GM12801 (cell line): ENCODE measurements around the gene RGS17.

Experiments used
- CTCF ChIP-seq: IDR thresholded peaks from one replicate; pipeline ENCODE4 v1.5.1; 2011; ENCODE audit warnings: control low read depth; ENCODE audit not compliant: insufficient read length; ENCODE audit errors: extremely low read depth

RGS17 gene

GRCh38 chr6:153086225-153086990, 44.7 kb downstream of the RGS17 start:
- TF ChIP-seq CTCF, result no peak

GRCh38 chr6:153085239-153085638, 45.8 kb downstream of the RGS17 start:
- no peak for TF ChIP-seq CTCF

GRCh38 chr6:153084393-153084792, 46.7 kb downstream of the RGS17 start:
- TF ChIP-seq CTCF, result no peak

GRCh38 chr6:153083869-153084268, 47.2 kb downstream of the RGS17 start:
- no peak for TF ChIP-seq CTCF

DNA sequence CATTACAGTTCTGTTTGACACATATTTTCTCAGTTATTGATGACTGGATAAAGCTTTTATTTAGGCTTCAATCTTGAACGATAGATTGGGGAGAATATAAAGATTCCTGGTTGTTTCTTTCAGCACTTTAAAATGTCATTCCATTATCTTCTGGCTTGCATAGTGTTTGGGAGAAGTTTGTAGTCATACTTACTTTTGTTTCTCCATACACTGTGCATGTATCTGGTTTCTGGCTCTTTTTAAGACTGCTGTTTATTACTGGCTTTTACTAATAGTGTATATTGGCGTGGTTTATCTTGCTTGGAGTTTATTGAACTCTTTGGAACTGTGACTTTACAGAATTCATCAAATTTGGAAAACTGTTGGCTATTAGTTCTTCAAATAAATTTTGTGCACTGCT, 49.2 kb downstream of the RGS17 start:
- TF ChIP-seq CTCF, result no peak

GRCh38 chr6:153076431-153076830, 54.7 kb downstream of the RGS17 start:
- TF ChIP-seq CTCF, result no peak

- no peak for TF ChIP-seq CTCF
Measured at GRCh38 chr6:153074761-153075160, 56.3 kb downstream of the RGS17 start.
